ENCODE results near the gene DCPS. TPM values are rescaled to one million over a fixed set of nuclear protein-coding genes. Genes with fewer than 3 reads are reported as not detected.

The DCPS gene
- total RNA-seq, 1 experiment from 2014 or later = 21.4 TPM

- Histone ChIP-seq H3K36me3 (replicated peaks; ENCODE audit: control insufficient read depth, insufficient read depth, low read length) (peaks cover 3% of the 10 kb centered on the region), H3K27me3 (ENCODE audit: control insufficient read depth, insufficient read depth, low read length) (no peaks in the 10 kb centered on the region), H3K4me3 (ENCODE audit: insufficient read depth, low read depth, low read length) (no peak overlapping the region)
- no peak for DNase-seq
Measured at GRCh38 chr11:126350836-126351235, 47.0 kb downstream of the DCPS start.

- DNase-seq = no peak
- Histone ChIP-seq H3K27me3 (ENCODE audit: control insufficient read depth, insufficient read depth, low read length) (no peaks in the 10 kb centered on the region; the same call in 1 of the 2 replicates), H3K4me3 (ENCODE audit: insufficient read depth, low read depth, low read length) (no peak overlapping the region), H3K36me3 (replicated peaks; ENCODE audit: control insufficient read depth, insufficient read depth, low read length) (peaks cover 3% of the 10 kb centered on the region)
Measured at GRCh38 chr11:126352163-126352562, 48.3 kb downstream of the DCPS start.

- DNase-seq = peak; percentile 57
- Histone ChIP-seq H3K27me3 (ENCODE audit: control insufficient read depth, insufficient read depth, low read length) (no peaks in the 10 kb centered on the region; the same call in 1 of the 2 replicates), H3K4me3 (ENCODE audit: insufficient read depth, low read depth, low read length) (no peak overlapping the region), H3K36me3 (replicated peaks; ENCODE audit: control insufficient read depth, insufficient read depth, low read length) (peaks cover 3% of the 10 kb centered on the region)
Measured at GRCh38 chr11:126352934-126353801, 49.3 kb downstream of the DCPS start.

- H3K4me3 ChIP-seq (ENCODE audit: insufficient read depth, low read depth, low read length) = peak overlapping the region; percentile 98
- H3K27me3 ChIP-seq (ENCODE audit: control insufficient read depth, insufficient read depth, low read length) = no peaks in the 10 kb centered on the region; the same call in 1 of the 2 replicates
- peak; percentile 42 for DNase-seq
- H3K36me3 ChIP-seq (replicated peaks; ENCODE audit: control insufficient read depth, insufficient read depth, low read length) = peaks cover 3% of the 10 kb centered on the region
Measured at GRCh38 chr11:126354631-126355323, 50.9 kb downstream of the DCPS start.

- peaks cover 3% of the 10 kb centered on the region for H3K36me3 ChIP-seq (replicated peaks; ENCODE audit: control insufficient read depth, insufficient read depth, low read length)
- peak; percentile 100 for DNase-seq
- peak within 1 kb of the TSS; percentile 98 for H3K4me3 ChIP-seq (ENCODE audit: insufficient read depth, low read depth, low read length)
- no peaks in the 10 kb centered on the region; the same call in 1 of the 2 replicates for H3K27me3 ChIP-seq (ENCODE audit: control insufficient read depth, insufficient read depth, low read length)
Measured at GRCh38 chr11:126355324-126355925, 51.6 kb downstream of the DCPS start, which contains the start of gene ST3GAL4. TSS of gene ST3GAL4 (plus strand) at chr11:126355686. CDS start at chr11:126406156, 50,470 bp downstream.

GRCh38 chr11:126355926-126356897 lies 52.4 kb downstream of the DCPS start:
- no peaks in the 10 kb centered on the region; the same call in 1 of the 2 replicates for H3K27me3 ChIP-seq (ENCODE audit: control insufficient read depth, insufficient read depth, low read length)
- DNase-seq = peak; percentile 68
- H3K36me3 ChIP-seq (replicated peaks; ENCODE audit: control insufficient read depth, insufficient read depth, low read length) = peaks cover 3% of the 10 kb centered on the region
- peak overlapping the region; percentile 98 for H3K4me3 ChIP-seq (ENCODE audit: insufficient read depth, low read depth, low read length)

- Histone ChIP-seq H3K27me3 (ENCODE audit: control insufficient read depth, insufficient read depth, low read length) (no peaks in the 10 kb centered on the region; the same call in 1 of the 2 replicates), H3K36me3 (replicated peaks; ENCODE audit: control insufficient read depth, insufficient read depth, low read length) (peaks cover 2% of the 10 kb centered on the region), H3K4me3 (ENCODE audit: insufficient read depth, low read depth, low read length) (no peak overlapping the region)
- no peak for DNase-seq
Measured at GRCh38 chr11:126357055-126357962, 53.4 kb downstream of the DCPS start.

GRCh38 chr11:126357969-126358762 lies 54.3 kb downstream of the DCPS start:
- DNase-seq = peak; percentile 63
- no peaks in the 10 kb centered on the region; the same call in 1 of the 2 replicates for H3K27me3 ChIP-seq (ENCODE audit: control insufficient read depth, insufficient read depth, low read length)
- no peak overlapping the region for H3K4me3 ChIP-seq (ENCODE audit: insufficient read depth, low read depth, low read length)
- H3K36me3 ChIP-seq (replicated peaks; ENCODE audit: control insufficient read depth, insufficient read depth, low read length) = no peaks in the 10 kb centered on the region; the same call in 1 of the 2 replicates

- H3K4me3 ChIP-seq (ENCODE audit: insufficient read depth, low read depth, low read length) = no peak overlapping the region
- DNase-seq = peak; percentile 50
- no peaks in the 10 kb centered on the region; the same call in 1 of the 2 replicates for H3K36me3 ChIP-seq (replicated peaks; ENCODE audit: control insufficient read depth, insufficient read depth, low read length)
- no peaks in the 10 kb centered on the region; the same call in 1 of the 2 replicates for H3K27me3 ChIP-seq (ENCODE audit: control insufficient read depth, insufficient read depth, low read length)
Measured at GRCh38 chr11:126358763-126359160, 54.9 kb downstream of the DCPS start.

GRCh38 chr11:126359431-126360048 lies 55.7 kb downstream of the DCPS start:
- H3K36me3 ChIP-seq (replicated peaks; ENCODE audit: control insufficient read depth, insufficient read depth, low read length) = no peaks in the 10 kb centered on the region; the same call in 1 of the 2 replicates
- no peaks in the 10 kb centered on the region; the same call in 1 of the 2 replicates for H3K27me3 ChIP-seq (ENCODE audit: control insufficient read depth, insufficient read depth, low read length)
- DNase-seq = peak; percentile 61
- no peak overlapping the region for H3K4me3 ChIP-seq (ENCODE audit: insufficient read depth, low read depth, low read length)

GRCh38 chr11:126360049-126360446 lies 56.2 kb downstream of the DCPS start:
- Histone ChIP-seq H3K36me3 (replicated peaks; ENCODE audit: control insufficient read depth, insufficient read depth, low read length) (no peaks in the 10 kb centered on the region; the same call in 1 of the 2 replicates), H3K4me3 (ENCODE audit: insufficient read depth, low read depth, low read length) (no peak overlapping the region), H3K27me3 (ENCODE audit: control insufficient read depth, insufficient read depth, low read length) (no peaks in the 10 kb centered on the region; the same call in 1 of the 2 replicates)
- no peak for DNase-seq

- no peak overlapping the region for H3K4me3 ChIP-seq (ENCODE audit: insufficient read depth, low read depth, low read length)
- no peaks in the 10 kb centered on the region; the same call in 1 of the 2 replicates for H3K36me3 ChIP-seq (replicated peaks; ENCODE audit: control insufficient read depth, insufficient read depth, low read length)
- DNase-seq = no peak
- no peaks in the 10 kb centered on the region for H3K27me3 ChIP-seq (ENCODE audit: control insufficient read depth, insufficient read depth, low read length)
Measured at GRCh38 chr11:126361400-126361799, 57.5 kb downstream of the DCPS start.

All from H7 (cell line).